GM10248 (cell line): ENCODE results near the gene SLCO3A1.

ENCODE experiments used
- CTCF ChIA-PET: fragments of 300-600 bp; sonication (Branson Sonifier 250); formaldehyde crosslinking; extraction: SDS; loops from one replicate; lab custom pipeline; 2021; ENCODE audit warnings: antibody characterized with exemption; lab: Yijun Ruan, JAX
- POLR2A ChIA-PET: fragments of 350-650 bp; sonication (Branson Sonifier 250); formaldehyde crosslinking; extraction: SDS; loops from one replicate; lab custom pipeline; 2020; ENCODE audit warnings: antibody characterized with exemption; lab: Yijun Ruan, JAX
- DNase-seq: peaks from one replicate; pipeline ENCODE4 v3.0.0; 2012; ENCODE audit errors: extremely low spot score
- TF ChIP-seq, protein P1 (sequence below): IDR thresholded peaks from 2 replicates; pipeline ENCODE4 v1.5.1; 2012; ENCODE audit warnings: mild to moderate bottlenecking, low read depth; ENCODE audit errors: extremely low read depth, missing control alignments, control extremely low read depth

SLCO3A1 gene

GRCh38 chr15:91826443-91826842 is 27.1 kb upstream of the SLCO3A1 start:
- TF ChIP-seq, protein P1, sequence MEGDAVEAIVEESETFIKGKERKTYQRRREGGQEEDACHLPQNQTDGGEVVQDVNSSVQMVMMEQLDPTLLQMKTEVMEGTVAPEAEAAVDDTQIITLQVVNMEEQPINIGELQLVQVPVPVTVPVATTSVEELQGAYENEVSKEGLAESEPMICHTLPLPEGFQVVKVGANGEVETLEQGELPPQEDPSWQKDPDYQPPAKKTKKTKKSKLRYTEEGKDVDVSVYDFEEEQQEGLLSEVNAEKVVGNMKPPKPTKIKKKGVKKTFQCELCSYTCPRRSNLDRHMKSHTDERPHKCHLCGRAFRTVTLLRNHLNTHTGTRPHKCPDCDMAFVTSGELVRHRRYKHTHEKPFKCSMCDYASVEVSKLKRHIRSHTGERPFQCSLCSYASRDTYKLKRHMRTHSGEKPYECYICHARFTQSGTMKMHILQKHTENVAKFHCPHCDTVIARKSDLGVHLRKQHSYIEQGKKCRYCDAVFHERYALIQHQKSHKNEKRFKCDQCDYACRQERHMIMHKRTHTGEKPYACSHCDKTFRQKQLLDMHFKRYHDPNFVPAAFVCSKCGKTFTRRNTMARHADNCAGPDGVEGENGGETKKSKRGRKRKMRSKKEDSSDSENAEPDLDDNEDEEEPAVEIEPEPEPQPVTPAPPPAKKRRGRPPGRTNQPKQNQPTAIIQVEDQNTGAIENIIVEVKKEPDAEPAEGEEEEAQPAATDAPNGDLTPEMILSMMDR, result no peak
- POLR2A ChIA-PET, result no interaction called here
- CTCF ChIA-PET, result no interaction called here
- DNase-seq, result no peak

DNA sequence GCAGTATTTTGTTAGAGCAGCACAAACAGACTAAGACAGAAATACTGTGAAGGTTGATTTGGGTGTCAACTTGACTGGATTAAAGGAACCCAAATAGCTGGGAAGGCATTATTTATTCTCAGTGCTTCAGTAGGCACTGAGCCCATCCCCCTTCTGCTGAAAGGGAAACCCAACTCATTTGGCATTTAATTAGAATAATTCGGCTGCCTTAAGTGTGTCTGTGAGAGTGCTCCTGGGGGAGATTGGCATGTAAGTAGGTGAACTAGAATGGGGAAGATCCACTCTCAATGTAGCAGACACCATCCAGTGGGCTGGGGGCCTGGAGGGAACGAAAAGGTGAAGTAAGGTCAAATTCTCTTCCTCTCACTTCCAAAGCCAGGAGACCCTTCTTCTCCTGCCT is 20.5 kb upstream of the SLCO3A1 start:
- ChIA-PET CTCF (no interaction called here), POLR2A (no interaction called here)
- TF ChIP-seq, protein P1, result no peak

GRCh38 chr15:91839867-91840266 is 13.6 kb upstream of the SLCO3A1 start:
- ChIA-PET CTCF (interaction anchor here (1.0 kb wide), 1 partner anchor 14 kb away, joined by 3 read pairs; the partner anchor contains the start of gene SLCO3A1), POLR2A (no interaction called here)
- DNase-seq, result no peak
- TF ChIP-seq, protein P1, result no peak

More for the DNA sequence above, 20.5 kb upstream of the SLCO3A1 start:
- DNase-seq, result no peak

DNA sequence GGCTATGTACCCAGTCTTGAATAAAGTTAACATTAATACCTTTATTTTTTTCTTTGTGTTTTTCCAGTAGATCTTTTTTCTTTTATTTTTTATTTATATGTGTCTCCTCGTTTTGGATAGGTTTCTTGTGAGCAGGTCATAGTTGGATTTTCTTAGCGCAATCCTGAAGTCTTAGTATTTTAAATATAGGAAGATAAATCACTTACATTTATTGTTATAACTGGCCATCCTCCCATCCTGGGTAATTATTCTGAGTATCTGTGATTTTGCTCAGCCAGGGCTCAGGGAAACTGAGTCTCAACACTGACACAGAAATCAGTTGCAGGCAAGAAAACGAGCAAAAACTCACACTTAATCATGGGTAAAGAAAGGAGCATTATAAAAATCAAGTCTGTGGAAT is 11.6 kb upstream of the SLCO3A1 start:
- TF ChIP-seq, protein P1, result no peak
- ChIA-PET CTCF (no interaction called here), POLR2A (no interaction called here)
- DNase-seq, result no peak

GRCh38 chr15:91844341-91844740 is 9.2 kb upstream of the SLCO3A1 start:
- CTCF ChIA-PET, result interaction anchor here (1.4 kb wide), 1 partner anchor 542 kb away, joined by 3 read pairs; no protein-coding TSS in a partner anchor
- DNase-seq, result no peak
- TF ChIP-seq, protein P1, result no peak
- POLR2A ChIA-PET, result no interaction called here

GRCh38 chr15:91844928-91845327 is 8.6 kb upstream of the SLCO3A1 start:
- TF ChIP-seq, protein P1, result no peak
- POLR2A ChIA-PET, result no interaction called here
- CTCF ChIA-PET, result interaction anchor here (1.4 kb wide), 1 partner anchor 542 kb away, joined by 3 read pairs; no protein-coding TSS in a partner anchor
- DNase-seq, result no peak

DNA sequence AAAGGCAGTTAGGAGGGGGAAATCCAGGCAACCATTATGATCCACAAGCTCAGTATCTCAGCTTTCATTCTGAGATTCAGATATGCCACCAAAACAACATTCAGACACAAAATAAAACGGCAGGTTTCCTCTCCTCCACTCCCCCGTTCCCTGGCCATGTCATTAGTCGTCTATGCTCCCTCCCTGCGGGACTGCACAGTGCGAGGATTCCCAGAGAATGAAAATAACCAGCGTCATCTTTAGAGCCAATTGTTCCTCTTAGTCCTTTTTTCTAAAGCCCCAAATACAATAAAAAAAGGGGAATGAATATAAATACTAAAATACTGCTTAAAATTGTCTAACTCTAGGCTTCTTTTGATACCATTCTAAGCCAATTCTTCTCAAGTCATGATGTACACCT is 7.8 kb upstream of the SLCO3A1 start:
- CTCF ChIA-PET, result no interaction called here
- POLR2A ChIA-PET, result no interaction called here

More for the DNA sequence above, 7.8 kb upstream of the SLCO3A1 start:
- no peak for DNase-seq
- TF ChIP-seq, protein P1, result no peak
